ENCODE data around the gene EVL.
"Not testable (repeated sequence)": the region's sequence is repeated elsewhere in the genome, so short reads cannot be mapped to it uniquely, and the experiment has no call there.

The EVL gene

DNA sequence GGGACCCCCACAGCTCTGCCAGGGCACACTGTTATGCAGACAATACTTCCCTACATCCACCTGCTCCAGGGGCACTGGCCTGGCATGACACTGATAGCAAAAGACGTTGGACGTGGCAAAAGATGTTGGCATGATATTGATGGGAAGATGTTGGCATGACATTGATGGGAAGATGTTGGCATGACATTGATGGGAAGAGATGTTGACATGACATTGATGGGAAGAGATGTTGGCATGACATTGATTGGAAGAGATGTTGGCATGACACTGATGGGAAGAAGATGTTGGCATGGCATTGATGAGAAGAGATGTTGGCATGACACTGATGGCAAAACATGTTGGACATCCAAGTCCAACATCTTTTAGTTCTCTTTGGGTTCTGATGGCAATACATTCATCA is 105.7 kb downstream of the EVL start:
- DNase-seq (ENCODE audit: low spot score), result no peak

DNA sequence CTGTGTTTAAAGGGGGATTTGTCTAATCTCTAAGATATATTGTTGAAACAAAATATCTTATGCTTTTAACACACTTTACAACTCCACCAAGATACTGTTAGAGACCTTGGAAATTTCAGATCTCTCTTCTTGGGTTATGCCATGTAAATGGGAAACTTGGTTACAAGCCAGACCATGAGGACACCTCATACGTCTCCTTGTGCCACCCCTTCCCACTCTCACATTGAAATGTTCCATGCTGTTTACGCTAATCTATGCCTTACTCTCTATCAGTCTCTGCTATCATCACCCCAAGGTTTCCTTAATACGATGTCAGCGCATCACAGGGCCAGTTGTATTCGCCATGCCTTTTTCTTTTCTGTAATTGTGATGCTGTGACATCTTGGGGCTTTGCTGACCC is 107.6 kb downstream of the EVL start:
- no peak for DNase-seq (ENCODE audit: low spot score)

DNA sequence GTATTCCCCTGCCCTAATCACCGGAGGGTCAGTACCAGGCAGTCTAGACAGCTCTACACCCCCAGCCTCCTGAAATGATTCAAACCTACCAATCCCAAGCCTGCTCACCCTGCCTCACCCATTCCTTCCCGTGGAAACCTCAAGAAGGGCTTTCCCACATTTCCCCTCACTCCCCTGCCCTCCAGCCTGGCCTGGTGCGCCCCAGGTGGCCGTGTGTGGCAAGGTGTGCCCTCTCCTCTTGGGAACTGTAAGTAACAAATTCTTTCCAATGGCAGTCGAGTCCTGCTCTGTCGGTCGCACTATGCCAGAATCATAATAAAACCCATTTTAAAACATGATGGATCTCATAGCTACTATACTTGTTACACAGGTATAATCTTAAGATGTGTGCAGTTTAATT is 108.1 kb downstream of the EVL start:
- no peak for DNase-seq (ENCODE audit: low spot score)

DNA sequence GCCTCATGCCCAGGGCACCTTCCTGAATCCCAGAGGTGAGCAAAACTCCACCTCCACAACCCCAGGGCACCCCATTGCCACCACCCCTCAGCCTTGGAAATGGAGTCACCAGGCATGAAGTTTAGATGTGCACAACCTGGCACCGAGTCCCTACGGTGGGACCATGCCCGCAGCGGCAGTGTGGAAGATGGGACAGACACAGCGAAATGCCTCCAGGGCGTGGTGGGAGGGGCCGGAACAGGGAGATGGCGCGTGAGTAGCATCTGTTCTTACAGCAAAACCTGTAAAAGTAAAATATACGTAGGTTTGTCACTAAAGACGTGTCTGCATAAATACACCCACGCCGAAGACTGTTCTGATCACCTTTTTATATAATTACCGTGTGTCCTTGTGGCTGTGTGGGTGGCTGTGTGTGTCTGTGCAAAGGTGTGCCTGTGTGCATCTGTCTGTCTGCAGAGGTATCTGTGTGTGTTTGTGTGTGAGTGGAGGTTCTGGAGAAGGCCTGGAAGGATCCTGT is 111.6 kb downstream of the EVL start:
- DNase-seq (ENCODE audit: low spot score), result no peak

DNA sequence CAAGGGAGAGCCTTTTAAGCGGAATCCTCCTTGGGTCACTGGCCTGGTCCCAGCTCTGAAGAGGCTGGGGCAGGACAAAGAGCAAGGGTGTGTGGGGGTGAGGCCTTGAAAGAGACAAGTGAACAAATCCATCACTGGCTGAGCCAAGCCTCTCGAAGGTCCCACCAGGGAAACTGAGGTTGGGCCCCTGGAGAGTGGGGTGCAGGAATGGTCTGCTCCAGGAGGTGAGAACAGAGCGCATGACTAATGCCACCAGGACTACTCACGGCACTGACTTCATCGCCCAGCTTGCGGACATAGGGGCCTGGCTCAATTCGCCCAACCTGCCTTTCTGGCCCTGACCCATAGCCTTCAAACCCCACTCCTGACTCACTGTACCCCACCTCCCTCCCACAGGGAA is 113.5 kb downstream of the EVL start:
- no peak for DNase-seq (ENCODE audit: low spot score)

DNA sequence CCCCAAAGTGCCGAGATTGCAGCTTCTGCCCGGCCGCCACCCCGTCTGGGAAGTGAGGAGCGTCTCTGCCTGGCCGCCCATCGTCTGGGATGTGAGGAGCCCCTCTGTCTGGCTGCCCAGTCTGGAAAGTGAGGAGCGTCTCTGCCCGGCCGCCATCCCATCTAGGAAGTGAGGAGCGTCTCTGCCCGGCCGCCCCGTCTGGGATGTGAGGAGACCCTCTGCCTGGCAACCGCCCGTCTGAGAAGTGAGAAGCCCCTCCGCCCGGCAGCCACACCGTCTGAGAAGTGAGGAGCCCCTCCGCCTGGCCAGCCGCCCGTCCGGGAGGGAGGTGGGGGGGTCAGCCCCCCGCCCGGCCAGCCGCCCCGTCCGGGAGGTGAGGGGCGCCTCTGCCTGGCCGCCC is 115.4 kb downstream of the EVL start:
- not testable (repeated sequence) for DNase-seq (ENCODE audit: low spot score)

DNA sequence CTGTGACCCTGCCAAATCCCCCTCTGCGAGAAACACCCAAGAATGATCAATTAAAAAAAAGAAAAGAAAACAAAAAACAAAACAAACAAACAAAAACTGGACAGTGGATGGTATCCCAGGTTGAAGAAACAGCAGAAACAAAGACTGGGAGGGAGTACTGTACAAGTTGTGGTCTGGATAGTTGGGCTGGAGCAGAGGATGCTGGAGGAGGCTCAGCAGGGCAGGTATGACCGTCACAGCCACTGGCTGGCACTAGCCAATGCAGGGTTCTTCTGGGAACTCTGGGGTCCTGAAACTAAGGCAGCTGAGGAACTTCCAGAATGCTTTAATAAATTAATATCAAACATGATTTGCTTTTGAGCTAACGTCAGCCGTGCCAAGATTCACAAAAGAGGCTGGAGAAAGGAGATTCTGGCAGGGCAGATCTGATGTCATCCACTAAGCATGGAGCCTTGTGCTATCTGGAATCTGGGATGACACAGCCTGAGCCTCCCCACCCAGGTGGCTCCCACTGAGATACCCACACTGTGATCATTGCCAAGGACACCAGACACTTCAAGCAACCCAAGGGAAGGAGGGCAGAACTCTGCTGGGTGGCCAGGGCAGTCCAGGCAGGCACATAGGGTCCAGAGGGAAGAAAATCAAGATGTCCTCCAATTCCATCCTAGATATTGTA is 116.8 kb downstream of the EVL start:
- DNase-seq (ENCODE audit: low spot score), result not testable (repeated sequence)

DNA sequence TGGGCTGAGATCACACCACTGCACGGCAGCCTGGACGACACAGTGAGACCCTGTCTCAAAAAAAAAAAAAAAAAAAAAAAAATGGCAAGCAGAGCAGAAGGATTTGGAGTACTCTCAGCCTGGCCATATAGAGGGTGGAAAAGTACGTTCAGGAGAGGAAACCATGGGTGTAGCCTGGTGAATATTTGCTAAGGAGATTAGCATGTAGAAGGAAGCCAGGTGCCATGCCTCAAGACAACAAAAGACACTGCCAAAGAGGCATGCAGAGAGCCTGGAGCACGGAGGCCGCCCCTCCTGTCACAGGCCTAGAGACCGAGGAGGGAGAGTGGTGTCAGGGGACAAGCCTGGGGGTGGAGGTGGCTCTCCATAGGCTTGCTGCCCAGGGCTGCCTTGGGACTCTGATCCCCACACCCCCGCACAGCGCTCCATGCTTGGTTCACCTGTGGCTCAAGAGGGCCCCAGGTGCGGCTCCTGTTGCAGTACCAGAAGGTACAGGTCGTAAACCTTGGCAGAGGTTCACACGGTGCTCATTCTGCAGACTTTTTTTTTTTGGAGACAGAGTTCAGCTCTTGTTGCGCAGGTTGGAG is 122.1 kb downstream of the EVL start:
- DNase-seq (ENCODE audit: low spot score), result no peak

DNA sequence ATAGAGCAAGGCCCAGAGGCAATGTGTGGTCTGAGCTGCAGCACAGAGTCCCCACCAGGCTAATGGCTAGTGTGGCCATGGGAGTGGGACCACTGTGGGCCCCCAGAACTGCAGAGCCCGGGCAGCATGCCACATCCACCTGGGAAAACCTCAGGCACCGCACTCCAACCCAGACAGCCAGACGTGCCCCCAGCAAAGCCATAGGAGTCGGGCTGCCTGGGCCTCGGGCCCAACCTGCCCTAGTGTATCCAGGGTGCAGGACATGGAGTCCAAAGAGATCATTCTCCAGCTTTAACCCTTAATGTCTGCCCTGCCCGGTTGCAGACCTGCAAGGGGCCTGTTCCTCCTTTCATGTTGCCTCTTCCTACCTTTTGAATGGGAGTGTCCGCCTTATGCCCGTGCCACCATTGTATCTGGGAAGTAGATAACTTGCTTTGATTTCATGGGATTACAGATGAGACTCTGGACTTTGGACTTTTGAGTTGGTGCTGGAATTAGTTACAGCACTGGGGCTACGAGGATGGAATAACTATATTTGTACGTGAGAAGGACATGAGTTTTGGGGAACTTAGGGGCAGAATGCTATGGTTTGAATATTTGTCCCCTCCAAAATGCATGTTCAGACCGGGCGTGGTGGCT is 123.3 kb downstream of the EVL start:
- DNase-seq (ENCODE audit: low spot score), result no peak

DNA sequence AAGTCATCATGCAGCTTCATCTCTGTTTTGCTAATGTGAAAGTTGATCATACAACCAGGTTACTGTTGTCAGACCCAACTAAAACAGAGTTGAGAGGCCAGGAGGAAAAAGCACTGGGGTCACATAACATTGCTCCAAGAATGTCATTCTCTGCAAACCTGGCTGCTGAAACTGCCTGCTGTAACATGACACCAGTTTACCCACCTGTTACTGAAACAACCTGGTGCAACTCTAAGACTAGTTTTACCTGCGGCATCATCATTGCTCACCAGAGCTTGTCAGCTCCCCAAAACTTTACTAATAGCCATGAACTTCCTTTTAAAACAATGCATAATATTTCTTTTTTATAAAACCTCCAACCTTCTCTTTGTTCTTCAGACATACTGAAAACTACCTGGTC is 124.9 kb downstream of the EVL start:
- no peak for DNase-seq (ENCODE audit: low spot score)

DNA sequence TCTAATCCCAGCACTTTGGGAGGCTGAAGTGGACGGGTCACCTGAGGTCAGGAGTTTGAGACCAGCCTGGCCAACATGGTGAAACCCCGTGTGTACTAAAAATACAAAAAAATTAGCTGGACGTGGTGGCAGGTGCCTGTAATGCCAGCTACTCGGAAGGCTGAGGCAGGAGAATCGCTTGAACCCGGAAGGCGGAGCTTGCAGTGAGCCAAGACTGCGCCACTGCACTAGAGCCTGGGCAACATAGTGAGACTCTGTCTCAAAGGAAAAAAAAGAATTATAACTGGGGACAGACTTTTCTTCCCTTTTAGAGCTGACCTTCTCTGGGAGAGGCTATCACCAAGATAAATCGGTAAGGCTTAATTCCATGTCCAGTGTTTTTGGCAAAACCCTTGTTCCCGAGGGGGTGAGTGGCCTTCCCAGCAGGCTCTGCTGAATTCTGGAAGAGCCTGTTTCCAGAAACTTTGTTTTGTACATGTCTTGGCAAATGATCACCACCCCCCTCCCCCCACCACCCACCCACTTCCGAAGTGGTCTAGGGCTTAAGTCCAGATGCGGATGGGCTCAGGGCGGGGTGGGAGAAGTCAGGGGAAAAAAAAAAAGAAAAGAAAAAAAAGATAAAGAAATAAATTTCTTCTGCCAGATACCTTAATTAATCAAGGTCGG is 126.5 kb downstream of the EVL start:
- DNase-seq (ENCODE audit: low spot score), result no peak

DNA sequence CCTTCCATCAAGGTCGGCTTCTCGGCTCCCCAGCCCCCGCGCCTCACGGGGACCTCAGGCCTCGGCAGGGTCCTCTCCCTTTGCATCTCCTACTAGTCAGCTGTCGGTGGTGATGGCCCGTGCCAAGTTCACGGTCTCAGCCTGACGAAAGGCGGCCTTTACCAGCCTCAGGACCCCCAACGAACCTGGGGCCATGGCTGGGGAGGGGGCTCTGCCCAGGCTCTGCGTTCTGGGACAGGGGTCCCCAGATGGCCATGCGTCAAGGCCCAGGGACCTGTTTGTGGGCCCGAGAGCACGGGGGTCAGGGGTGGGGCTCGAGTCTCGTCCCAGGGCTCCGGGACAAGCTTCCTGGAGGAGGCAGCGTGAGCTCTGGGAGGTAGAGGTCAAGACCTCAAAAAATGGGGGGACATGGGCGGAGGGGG is 127.0 kb downstream of the EVL start:
- no peak for DNase-seq (ENCODE audit: low spot score)

DNA sequence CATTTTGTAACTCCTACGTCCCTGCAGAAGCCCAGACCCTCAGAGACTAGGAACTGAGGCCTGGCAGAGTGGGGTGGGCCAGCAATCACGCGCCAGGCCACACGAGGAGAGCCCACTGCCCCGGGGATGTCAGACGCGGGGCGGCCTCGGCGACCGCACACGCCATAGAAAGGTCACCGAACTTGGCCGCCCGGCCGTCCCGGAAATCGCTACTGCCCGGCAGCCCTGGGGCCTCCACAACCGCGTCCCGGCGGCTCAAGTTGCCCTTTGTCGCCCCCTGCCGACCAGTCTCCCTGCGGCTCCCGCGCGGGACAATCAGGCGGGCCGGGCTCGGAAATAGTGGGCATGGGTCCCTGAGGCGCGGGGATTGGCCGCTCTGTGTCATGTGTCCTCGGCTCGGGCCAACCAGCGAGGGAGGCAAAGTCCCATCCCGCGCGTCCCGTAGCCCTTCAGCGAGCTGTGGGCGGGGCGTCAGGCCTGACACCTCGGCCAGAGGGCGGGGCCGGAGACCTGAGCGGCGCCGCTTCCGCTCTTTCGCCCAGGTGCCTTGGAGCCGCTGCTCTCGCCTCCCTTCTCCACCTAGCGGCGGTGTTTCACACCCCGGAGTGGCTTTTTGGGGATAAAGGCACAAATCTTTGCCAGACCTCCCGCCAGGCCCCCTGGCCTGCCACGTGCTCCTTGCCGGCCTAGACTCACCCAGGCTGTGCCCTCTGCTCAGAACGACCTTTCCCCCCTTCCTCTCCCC is 127.6 kb downstream of the EVL start:
- peak; percentile 100 for DNase-seq (ENCODE audit: low spot score)
